ENCODE measurements around the gene GRM4.

GRCh38 chr6:34027939-34028441 is 117.9 kb downstream of the GRM4 start:
- TF ChIP-seq CTCF (IDR thresholded peaks at IDR 0.05; ENCODE audit: low read depth, low read length) (no peak), POLR2A (IDR thresholded peaks at IDR 0.05; ENCODE audit: extremely low read depth, insufficient read length) (no peak)

All from NB4 (cell line).